Peyer's patch (tissue), 4 donors: ENCODE measurements around the gene ARL6IP1.

ENCODE experiments used
- CTCF ChIP-seq, 6 experiments: fragments of 450-650 bp in 4 of 6; fragments of 200-600 bp in 2 of 6; sonication (generic) in 1 of 6; IDR thresholded peaks; one replicate each; pipeline ENCODE4 v1.5.1; 2017 to 2019; ENCODE audit warnings: antibody characterized with exemption in 6 of 6, mild to moderate bottlenecking in 3 of 6, moderate library complexity in 1 of 6
- POLR2A ChIP-seq, 2 donors: fragments of 450-650 bp; IDR thresholded peaks; one replicate each; pipeline ENCODE4 v1.5.1; 2017; ENCODE audit warnings: antibody characterized with exemption in 2 of 2, mild to moderate bottlenecking in 2 of 2, moderate library complexity in 2 of 2

- TF ChIP-seq POLR2A (IDR thresholded peaks at IDR 0.05) (no peak), CTCF (IDR thresholded peaks at IDR 0.05) (no peak)
These were observed 30.7 kb upstream of the ARL6IP1 start for GRCh38 chr16:18832006-18832405.
